HG03066 (cell line): ENCODE results near the gene PSD4.

ENCODE experiments used
- ATAC-seq: cut with Tn5 transposase; IDR thresholded peaks from one replicate; pipeline ENCODE4 v1.9.1; 2021; ENCODE audit warnings: low read depth; ENCODE audit not compliant: unreplicated experiment

The PSD4 gene

DNA sequence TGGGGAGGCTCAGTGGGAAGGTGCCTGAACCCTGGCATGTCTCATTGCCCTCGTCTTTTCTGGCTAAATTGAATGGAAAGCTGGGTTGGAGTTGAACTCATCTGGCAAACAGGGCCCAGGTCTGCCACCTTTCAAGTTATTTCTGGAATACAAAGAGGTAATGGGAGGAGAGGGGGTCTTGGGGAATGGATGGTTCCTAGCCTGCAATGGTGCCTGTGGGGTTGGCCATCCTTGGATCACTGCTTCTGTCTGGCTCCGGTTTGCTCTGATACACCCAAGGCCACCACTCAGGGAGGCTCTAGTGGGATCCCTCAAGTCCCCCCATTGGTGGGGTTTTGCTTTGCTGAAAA, 45.3 kb downstream of the PSD4 start:
- no peak for ATAC-seq

DNA sequence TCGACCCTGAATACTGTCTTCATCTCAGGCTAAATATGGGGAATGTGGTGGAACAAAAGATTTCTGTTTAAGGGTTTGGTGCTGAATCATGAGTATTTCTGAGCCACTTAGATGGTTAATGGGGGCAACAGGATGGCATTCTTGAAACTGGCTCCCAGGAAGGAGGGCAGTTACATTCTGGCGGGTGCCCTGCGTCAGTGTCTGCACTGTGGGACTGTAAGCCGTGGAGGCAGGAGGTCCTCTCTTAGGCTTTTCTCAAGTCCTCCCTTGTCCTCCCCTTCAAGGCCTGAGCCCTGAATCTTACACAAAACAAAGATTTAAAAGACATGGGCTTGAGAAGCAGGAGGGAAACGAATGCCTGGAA, 45.7 kb downstream of the PSD4 start:
- ATAC-seq, result no peak

DNA sequence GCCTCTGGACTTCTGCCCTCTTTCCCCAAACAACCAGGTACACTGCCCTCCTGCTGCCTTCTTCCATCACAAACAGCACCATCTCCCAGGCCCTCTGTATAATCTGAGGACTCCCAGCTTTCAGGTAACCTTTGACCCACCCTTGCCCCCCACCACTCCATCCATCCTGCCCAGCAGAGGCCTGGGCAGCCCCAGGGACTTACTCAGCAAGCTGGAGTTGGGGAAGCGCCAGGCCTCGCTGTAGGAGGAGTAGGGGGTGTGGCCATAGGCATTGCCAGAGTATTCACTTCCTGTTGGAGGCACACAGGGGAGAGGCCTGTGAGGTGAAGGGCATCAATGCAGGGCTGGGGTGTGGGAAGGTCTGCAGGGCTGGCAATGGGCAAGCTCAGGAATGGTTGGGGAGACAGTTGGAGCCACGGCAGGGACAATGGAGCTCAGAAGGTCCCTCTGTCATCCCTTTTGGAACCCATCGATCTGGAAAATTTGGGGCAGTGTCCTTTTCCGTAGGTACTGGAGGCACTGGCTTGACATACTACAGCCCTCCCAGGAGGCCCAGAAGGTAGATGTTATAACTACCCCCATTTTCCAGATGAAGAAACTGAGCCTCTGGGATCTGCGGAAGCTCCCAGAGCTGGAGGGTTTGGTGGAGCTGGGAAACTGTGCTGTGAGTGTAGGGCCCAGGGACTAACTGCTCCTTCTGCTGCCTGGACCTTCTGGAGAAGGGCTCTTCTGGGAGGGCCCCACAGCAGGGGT, 46.3 kb downstream of the PSD4 start:
- no peak for ATAC-seq

DNA sequence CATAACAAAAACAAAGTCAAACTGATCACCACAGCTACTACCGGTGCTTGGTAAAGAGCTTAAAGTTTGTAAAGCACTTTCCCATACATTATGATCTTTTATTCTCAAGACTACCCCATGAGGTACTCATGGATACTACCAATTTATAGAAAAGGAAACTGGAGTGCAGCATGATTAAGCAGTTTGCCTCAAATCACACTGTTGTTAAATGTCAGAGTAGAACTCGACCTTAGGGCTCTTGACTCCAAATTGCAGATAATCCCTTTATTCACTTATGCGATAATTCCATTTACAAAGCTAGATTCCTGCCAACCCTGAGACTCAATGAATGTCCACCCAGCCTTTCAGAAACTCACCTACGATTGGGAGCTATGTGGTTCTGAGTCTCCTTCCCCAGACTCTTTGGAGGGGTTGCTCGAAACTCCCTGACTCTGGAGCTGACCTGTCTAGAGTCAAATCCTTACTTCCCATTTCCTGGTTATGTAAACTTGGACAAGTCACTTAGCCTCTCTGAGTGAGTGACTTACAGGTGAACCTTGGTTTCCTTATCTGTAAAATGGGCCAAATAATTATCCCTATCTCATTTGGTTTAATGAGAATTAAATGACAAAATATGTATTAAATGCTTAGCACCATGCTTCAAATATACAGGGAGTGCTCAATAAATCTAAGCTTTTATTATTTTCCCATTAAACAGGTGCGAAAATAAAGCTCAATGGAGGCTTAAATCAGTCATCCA, 47.4 kb downstream of the PSD4 start:
- no peak for ATAC-seq

DNA sequence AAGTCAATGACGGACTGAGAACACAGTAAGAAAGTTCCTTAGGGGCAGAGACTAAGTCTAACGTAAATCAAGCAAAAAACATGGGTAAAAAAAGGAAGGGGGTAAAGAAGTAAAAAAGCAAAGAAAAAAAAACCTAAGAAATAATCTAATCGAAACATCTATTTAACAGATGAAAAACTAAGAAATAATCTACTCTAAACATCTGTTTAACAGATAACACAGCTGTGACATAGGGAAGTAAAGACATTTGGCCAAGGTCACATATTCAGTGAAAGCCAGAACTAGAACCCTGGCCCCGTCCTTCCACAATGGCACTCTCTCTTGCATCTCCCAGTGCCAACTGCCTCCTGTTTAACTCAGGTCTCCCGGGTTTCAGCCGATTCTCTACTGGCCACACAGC, 48.1 kb downstream of the PSD4 start:
- ATAC-seq, result no peak

DNA sequence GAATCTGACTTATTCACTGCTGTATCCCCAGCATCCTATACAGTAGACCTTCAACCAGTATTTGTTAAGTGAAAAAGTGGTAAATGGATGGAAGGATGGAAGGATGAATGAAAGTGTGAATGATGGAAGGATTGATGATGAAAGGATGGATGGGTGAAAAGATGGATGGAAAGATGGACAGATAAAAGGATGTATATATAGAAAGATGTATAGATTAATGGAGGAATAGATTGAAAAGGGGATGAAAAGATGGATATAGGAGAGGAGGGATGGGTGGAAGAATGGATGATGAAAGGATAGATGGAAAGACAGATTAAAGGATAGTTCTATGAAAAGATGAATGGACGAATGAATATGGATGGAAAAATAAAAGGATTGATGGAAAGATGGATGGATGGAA, 50.0 kb downstream of the PSD4 start:
- no peak for ATAC-seq

DNA sequence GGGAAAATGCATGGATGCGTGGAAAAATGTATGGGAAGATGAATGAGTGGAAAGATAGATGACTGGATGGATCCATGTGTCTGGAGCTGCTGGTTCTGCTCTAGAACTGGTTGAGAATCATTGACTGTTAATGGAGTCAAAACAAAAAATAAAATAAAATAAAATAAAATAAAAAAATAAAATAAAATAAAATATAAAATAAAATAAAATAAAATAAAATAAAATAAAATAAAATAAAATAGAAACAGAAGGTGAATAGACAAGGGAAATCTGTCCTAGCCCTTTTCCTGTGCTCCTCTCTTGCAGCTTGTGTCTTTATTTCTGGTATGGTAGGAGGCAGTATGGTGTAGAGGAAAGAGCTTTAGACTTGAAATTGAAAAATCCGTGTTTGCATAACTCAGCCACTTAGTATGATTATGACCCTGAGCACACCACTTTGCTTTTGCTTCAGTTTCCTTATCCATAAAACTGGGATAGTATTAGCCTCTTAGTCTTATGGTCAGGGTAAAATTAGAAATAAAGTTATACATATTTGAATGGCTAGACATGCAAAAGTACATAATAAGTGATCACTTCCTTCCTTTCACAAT, 51.0 kb downstream of the PSD4 start:
- ATAC-seq, result no peak

DNA sequence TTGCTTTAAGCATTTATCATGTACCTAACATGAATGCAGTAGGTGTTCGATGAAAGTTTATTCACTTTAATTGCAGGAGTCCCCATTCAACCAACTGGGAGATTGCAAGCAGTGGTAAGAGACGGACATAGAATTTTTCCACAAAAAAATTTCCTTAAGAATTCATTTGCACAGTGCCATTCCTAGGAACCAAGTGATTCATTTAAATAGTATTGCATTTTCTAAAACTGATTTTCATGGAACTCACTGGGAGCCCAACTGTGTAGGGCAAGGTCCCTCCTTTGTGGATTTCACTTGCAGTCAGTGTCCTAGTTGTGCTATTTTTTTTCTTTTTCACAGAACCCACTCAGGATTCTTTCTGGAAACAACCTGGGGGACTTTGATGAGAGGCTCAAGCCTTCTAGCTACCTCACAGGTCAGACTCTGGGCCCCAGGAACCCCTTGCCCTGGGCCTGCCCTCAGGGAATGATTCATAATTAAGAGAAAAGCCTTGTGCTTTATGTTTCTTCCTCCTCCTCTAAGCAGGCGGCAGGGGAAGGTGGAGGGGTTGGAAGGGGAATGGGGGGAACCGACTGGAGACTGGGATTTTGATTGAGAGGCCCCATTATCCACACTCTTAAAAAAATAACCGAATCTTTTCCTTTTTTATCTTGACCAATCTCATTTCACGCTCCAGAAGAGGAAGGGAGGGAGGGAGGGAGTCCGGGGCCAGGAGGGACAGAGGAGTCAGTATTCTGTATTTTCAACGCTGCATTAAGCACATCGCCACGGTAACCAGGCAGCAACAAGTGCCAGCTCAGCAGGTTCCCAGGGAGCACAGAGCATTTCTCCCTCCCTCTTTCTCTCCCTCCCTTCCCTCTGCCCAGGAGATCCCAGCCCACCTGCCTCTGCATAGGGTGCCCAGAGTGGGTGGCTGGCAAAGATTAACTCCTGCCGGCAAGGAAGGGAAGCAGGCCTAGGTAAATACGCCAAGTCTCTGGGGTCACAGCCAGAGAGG, 51.8 kb downstream of the PSD4 start:
- no peak for ATAC-seq

DNA sequence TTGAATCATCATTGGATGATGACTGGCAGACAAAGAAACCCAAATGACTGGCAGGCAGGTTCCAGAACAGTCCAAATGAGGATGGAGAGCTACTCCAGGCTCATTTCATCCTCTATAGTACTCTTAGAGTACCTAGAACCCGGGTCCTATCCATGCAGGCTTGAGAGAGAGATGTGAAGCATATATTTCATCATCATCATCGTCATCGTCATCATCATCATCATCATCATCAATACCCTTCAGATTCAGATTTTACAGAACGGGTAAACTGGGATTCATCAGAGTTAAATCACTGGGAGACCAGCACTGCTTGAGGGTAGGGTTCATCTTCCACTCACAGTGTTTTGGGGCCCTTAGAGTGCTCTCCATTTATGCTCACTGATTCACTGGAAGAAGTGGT, 52.7 kb downstream of the PSD4 start:
- no peak for ATAC-seq

DNA sequence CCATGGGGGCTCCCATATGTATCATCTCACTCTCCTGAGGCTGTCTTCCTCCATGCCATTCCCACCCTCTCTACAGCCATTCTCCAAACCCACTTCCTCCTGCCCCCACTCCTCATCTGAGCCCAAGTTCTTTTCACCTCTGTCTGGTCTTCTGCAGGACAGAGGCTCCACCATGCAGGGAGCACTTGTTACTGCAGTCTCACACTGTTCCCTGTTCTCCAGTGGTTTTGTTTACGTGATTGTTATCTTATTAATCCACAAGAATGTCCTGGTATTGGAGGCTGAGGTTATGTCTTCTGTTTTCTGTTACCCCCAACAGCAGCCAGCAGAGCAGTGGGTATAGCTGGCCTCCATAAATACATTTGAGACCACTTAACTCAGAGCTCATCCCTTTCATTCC, 53.5 kb downstream of the PSD4 start:
- no peak for ATAC-seq

DNA sequence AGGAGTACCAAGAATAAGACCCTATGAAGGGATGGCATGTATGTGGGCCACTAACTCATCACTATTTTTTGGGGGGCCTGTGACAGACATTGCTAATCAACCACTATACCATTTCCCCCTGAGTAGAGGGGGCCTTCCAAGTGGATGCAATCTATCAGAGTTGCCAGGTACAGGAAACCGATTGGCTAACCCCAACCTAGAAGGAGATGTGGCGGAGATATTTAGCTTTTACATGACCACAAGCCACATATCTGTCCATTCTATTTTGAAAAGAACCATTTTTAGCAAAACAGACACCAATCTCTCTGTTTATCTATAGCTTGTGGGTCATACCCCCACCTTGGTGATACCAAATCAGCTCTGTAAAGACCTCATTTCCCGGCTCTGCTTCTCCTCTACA, 53.9 kb downstream of the PSD4 start:
- ATAC-seq, result no peak

DNA sequence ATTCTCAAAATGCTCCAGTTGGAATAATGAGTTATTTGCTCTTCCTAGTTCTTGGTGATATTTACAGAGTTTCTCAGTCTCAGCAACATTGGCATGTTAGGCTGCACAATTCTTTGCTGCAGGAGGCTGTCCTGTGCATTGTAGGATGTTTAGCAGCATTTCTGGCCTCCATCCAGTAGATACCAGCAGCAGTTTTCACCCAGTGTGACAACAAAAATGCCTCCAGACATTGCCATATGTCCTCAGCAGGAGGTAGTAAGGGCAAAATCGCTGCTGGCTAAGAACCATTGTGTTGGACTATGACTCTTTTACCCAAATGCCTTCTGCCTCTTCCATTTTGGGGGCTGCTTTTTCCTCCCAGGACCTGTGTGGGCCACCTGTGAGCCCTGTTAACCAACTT, 54.6 kb downstream of the PSD4 start:
- no peak for ATAC-seq

DNA sequence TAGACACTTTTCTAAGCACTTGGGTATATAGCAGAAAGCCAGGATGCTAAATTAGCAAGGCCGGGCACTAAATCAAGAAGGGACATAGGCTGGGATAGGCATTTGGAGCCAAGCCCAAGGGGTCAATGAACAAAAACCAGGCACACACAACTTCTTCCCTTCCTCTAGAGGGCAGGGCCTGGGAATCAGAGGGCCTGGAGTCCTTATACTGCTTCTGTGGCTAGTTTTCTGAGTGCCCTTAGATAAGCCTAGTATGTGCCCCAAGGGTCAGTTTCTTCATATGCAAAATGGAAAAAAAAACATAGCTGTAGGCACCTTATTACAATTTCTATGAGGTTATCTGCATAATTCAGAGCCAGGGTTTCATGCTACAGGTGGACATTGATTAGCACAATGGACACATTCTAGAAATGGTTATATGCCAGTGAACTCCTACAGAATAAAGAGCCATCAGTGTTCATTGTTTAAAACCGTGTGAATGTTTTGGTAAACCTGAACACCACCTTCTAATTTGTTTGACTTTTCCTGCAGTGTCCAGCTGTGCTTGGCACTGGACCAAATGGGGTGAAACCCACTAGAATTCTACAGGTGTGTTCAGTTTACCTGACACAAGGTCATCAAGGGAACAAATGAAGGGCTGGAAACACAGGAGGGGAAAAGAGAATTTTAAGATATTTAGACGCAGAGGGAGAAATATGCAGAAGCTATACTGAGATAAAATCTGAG, 55.4 kb downstream of the PSD4 start:
- no peak for ATAC-seq

DNA sequence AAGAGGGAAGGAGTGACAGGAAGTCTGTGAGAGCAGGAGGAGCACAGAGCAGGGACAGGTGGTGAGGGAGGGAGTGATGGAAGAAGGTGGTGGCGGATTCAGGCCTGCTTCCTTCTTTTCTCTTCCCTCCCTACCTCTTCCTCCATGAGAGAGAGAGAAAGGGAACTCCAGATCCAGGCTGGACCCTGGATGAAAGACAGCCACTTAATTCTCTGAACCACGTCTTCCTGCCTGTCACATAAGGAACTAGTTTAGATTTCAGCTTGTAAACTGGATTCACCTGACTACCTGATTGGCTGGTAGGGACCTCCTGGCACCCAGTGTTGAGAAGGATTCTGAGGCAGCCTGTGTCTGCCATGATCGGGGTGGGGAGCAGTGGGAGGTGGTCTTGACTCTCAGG, 56.0 kb downstream of the PSD4 start:
- ATAC-seq, result no peak

DNA sequence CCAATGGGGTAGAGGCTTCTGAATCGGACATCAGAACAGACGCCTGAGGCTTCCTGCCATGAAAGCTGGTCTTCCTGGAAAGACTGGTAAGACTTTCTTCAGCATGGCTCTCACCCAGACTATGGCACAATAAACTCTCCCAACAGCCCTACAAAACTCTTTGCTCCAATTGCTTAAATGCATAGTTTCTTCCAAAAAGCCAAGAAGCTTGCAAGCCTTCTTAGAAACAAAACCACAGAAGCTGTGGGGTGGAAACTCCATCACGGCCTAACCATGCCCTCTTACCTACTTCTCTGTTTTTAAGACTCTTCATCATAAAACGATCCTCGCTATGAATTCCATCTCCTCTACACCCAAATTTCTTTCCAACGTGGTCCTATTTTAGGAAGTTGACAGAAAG, 56.8 kb downstream of the PSD4 start:
- ATAC-seq, result no peak

DNA sequence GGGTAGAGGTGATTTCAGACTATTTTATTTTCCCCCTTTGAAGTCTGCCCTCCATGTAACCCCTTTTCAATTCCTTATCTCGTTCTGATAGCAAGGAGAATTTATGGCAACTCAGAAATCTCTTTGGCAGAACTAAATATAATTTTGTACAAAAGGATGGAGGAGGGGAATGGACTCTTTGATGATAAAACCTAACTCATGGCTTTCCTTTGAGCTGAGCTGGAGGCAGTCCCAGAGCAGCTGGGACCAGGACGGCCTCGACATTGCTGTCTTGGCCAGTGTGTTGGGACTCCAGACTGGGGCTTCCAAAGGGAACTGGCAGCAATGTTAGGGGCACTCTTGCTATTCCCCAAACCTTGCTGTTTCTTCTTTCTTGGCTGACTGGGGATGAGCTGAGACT, 57.3 kb downstream of the PSD4 start:
- no peak for ATAC-seq

DNA sequence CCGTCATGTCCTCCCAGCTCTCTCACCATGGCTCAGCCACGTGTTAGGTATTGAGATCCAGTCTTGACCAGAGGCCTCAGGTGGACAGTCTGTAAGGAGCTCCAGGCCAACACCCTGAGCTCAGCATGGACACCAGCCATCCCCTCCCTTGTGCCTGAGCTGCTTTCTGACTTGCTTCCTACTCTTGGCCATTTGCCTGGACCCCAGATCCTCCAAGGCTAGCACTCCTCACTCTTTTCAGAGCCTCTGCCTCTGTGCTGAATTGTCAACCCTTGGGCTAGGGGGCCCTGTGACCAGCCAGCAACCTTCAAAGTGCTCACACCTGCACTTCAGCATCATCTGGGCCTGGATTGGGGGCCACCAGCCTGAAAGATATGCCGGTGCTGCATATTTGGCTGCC, 58.4 kb downstream of the PSD4 start:
- no peak for ATAC-seq

DNA sequence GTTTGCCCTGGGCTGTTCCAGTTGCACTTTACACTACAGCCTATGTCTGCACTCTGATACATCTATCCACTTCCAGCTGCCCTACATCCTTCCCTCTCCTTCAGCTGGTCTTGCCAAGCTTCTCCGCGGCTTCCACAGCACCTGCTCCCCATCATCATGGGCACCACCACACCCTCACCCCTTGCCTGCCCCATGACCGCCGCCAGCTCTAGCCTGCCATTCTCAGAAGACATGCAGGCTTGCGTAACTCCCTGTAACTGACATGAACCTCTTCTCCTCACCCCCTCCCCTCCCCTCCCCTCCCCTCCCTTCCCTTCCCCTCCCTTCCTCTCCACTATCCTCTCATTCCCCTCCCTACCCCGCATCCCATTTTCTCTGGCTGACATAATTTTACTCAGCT, 59.0 kb downstream of the PSD4 start:
- no peak for ATAC-seq

DNA sequence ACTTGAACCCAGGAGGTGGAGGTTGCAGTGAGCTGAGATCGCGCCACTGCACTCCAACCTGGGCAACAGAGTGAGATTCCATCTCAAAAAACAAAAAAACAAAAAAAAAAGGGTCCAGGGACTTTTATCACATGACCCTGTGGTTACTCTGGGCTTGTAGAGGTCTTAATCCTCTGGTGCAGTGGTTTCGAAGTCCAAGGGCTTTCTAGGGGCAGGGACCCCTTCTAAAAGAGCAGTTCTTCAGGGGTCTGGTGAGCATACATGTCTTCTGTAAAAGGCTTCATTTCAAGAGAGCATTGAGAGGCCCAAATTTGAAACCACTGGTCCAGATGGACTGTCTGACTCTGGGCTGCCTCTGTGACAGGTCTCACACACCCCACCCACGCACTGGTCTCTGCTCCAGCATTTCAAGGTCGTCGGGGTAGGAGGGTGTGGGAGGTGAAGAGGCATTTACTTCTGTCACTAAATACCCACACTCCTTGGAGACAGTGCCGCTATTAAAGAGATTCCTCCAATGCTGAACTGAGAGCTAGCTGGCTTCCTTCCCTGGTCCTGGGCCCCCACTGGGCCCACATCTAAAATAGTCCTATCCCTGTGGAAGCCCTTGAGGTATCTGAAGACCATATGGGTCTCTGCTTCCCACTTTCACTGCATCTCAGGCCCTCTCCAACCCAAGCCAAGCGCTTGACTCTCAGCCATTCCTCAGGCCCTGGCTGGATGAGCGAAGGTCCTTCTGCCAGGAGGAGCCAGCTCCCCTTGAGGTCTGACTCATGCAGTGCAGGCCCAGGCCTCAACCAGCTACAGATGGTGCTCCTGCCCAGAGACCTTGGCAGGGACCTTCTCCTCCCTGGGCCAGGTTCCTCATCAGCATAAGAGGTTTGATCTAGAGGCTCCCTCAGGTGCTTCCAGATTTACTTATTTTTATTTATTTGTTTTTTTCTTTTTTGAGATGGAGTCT, 60.1 kb downstream of the PSD4 start:
- no peak for ATAC-seq
